Gastrocnemius medialis (tissue), 4 donors: ENCODE results near the gene MYL7. TPM values are rescaled to one million over a fixed set of nuclear protein-coding genes. Genes with fewer than 3 reads are reported as not detected.

ENCODE experiments used
- ATAC-seq, 2 donors: fragments of 150-250 bp; one replicate each; pipeline ENCODE4 v1.9.1; 2016
- DNase-seq, 2 donors: peaks; one replicate each; pipeline ENCODE4 v3.0.0-alpha.2; 2019
- H3K27ac ChIP-seq, 4 donors: fragments of 200-600 bp; sonication (generic); 1 replicate in 1 of 4; 2 replicates in 3 of 4; pipeline ENCODE4 v1.5.1; 2016 to 2018; ENCODE audit warnings: mild to moderate bottlenecking in 2 of 4, moderate library complexity in 1 of 4
- H3K27me3 ChIP-seq, 3 donors: fragments of 200-600 bp; sonication (generic) in 2 of 3; 1 replicate in 1 of 3; 2 replicates in 2 of 3; pipeline versions ENCODE4 v1.5.1 to v1.6.0; 2016 to 2019; ENCODE audit warnings: mild to moderate bottlenecking in 1 of 3, moderate library complexity in 1 of 3
- H3K36me3 ChIP-seq, 2 donors: fragments of 200-600 bp; sonication (generic) in 1 of 2; one replicate each; pipeline ENCODE4 v1.5.1; 2017 to 2018
- H3K4me1 ChIP-seq, 2 donors: fragments of 200-600 bp; sonication (generic) in 1 of 2; one replicate each; pipeline ENCODE4 v1.5.1; 2016 to 2017; ENCODE audit warnings: mild to moderate bottlenecking in 2 of 2
- H3K4me3 ChIP-seq, 4 donors: fragments of 200-600 bp; sonication (generic) in 3 of 4; 1 replicate in 1 of 4; 2 replicates in 3 of 4; pipeline ENCODE4 v1.5.1; 2016 to 2019; ENCODE audit warnings: mild to moderate bottlenecking in 2 of 4
- H3K9me3 ChIP-seq, 3 donors: fragments of 200-600 bp; sonication (generic) in 2 of 3; 1 replicate in 1 of 3; 2 replicates in 2 of 3; pipeline ENCODE4 v1.5.1; 2016 to 2019
- CTCF ChIP-seq, 5 experiments: fragments of 450-650 bp in 3 of 5; fragments of 200-600 bp in 2 of 5; sonication (generic) in 2 of 5; IDR thresholded peaks in 4 of 5; conservative IDR thresholded peaks in 1 of 5; 1 replicate in 4 of 5; 2 replicates in 1 of 5; pipeline ENCODE4 v1.5.1; 2016 to 2019; ENCODE audit warnings: antibody characterized with exemption in 5 of 5, mild to moderate bottlenecking in 3 of 5, moderate library complexity in 3 of 5
- POLR2A ChIP-seq, 2 donors: fragments of 450-650 bp; IDR thresholded peaks; one replicate each; pipeline ENCODE4 v1.6.1; 2017; ENCODE audit warnings: antibody characterized with exemption in 2 of 2, mild to moderate bottlenecking in 2 of 2, moderate library complexity in 2 of 2
- in situ Hi-C, 4 donors: fragments of 200-750 bp; cut with MboI; loops; one replicate each; pipeline versions ENCODE4 v1.15.0 to v1.8.0; 2017; ENCODE audit warnings: low sequenced_read_pairs in 4 of 4
- intact Hi-C: fragments of 100-400 bp; cut with DNase I; formaldehyde crosslinking; loops from one replicate; pipeline ENCODE4 v1.15.1; 2023; ENCODE audit warnings: low total_unique reads
- total RNA-seq, 4 donors: library from RNA; depleted of rRNA; stranded (reverse); fragments of >200 nt; gene quantifications; one replicate each; pipeline versions ENCODE4 v1.1.0 to v1.2.3, GENCODE V29; 2016

MYL7 gene
- total RNA-seq, 4 donors from 2014 or later: 2.6 TPM; not detected in 3

GRCh38 chr7:44152971-44153947, 12.1 kb upstream of the MYL7 start:
- in situ Hi-C loops: no loop called here
- Histone ChIP-seq H3K4me1 (no peaks in the 10 kb centered on the region), H3K36me3 (no peaks in the 10 kb centered on the region), H3K4me3 (no peak overlapping the region), H3K9me3 (no peaks in the 10 kb centered on the region), H3K27me3 (no peaks in the 10 kb centered on the region), H3K27ac (no peak overlapping the region)
- intact Hi-C loops: no loop called here
- ATAC-seq: no peak
- TF ChIP-seq POLR2A (IDR thresholded peaks at IDR 0.05) (no peak), CTCF (IDR thresholded peaks at IDR 0.05 in 4 of 5, conservative IDR thresholded peaks at IDR 0.05 in 1 of 5) (no peak)
- DNase-seq: no peak

- intact Hi-C loops (no loop called here), in situ Hi-C loops (no loop called here)
- H3K36me3 ChIP-seq: no peaks in the 10 kb centered on the region
- H3K9me3 ChIP-seq: no peaks in the 10 kb centered on the region
- DNase-seq: no peak
- no peak for TF ChIP-seq CTCF (IDR thresholded peaks at IDR 0.05 in 4 of 5, conservative IDR thresholded peaks at IDR 0.05 in 1 of 5)
- no peak for TF ChIP-seq POLR2A (IDR thresholded peaks at IDR 0.05)
- no peaks in the 10 kb centered on the region for H3K4me1 ChIP-seq
- no peak overlapping the region for H3K4me3 ChIP-seq
- H3K27ac ChIP-seq: no peak overlapping the region
- no peak for ATAC-seq
- H3K27me3 ChIP-seq: no peaks in the 10 kb centered on the region
These were observed 10.8 kb upstream of the MYL7 start for GRCh38 chr7:44151956-44152355.

- Histone ChIP-seq H3K36me3 (no peaks in the 10 kb centered on the region), H3K9me3 (no peaks in the 10 kb centered on the region), H3K27me3 (peaks cover 0 to 6% (median under 1%) of the 10 kb centered on the region in 3 donors), H3K27ac (no peak overlapping the region), H3K4me1 (no peaks in the 10 kb centered on the region), H3K4me3 (no peak overlapping the region)
- in situ Hi-C loops: no loop called here
- DNase-seq (no peak), ATAC-seq (no peak)
- intact Hi-C loops: no loop called here
- TF ChIP-seq CTCF (IDR thresholded peaks at IDR 0.05 in 4 of 5, conservative IDR thresholded peaks at IDR 0.05 in 1 of 5): no peak
- TF ChIP-seq POLR2A (IDR thresholded peaks at IDR 0.05): no peak
These were observed 10.1 kb upstream of the MYL7 start for GRCh38 chr7:44150966-44151941.

DNA sequence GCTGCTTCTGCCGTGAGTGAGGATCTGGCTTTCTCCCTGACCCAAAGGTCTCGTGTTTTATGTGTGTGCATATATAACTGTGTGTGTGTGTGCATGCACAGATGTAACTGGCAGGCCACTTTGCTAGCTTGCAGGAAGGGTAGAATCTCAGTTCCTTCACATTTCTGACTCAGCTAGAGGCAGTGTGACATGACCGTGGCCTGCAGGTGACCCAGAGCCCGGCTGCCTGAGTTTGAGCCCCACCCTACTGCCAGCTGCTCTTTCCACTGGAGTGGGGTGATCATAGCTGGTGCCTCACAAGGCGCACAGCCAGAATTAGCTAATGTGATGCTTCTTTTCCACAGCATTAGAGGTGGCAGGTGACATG, 9.3 kb upstream of the MYL7 start:
- TF ChIP-seq POLR2A (IDR thresholded peaks at IDR 0.05): no peak
- TF ChIP-seq CTCF (IDR thresholded peaks at IDR 0.05 in 4 of 5, conservative IDR thresholded peaks at IDR 0.05 in 1 of 5): no peak

More for the DNA sequence above, 9.3 kb upstream of the MYL7 start:
- ATAC-seq (no peak), DNase-seq (no peak)
- intact Hi-C loops (no loop called here), in situ Hi-C loops (no loop called here)
- no peaks in the 10 kb centered on the region for H3K4me1 ChIP-seq
- H3K36me3 ChIP-seq: no peaks in the 10 kb centered on the region
- no peak overlapping the region for H3K27ac ChIP-seq
- H3K27me3 ChIP-seq: peaks cover 2 to 14% (median 9%) of the 10 kb centered on the region in 3 donors
- no peaks in the 10 kb centered on the region for H3K9me3 ChIP-seq
- H3K4me3 ChIP-seq: no peak overlapping the region
